H1 (cell line): ENCODE data around the gene GPS1. TPM values are rescaled to one million over a fixed set of nuclear protein-coding genes. Genes with fewer than 3 reads are reported as not detected.

Experiments
- SUZ12 ChIP-seq: fragments of 200-600 bp; sonication (generic); IDR thresholded peaks from 2 replicates; pipeline ENCODE4 v1.6.1; 2012; ENCODE audit warnings: mild to moderate bottlenecking, inconsistent platforms, low read length, moderate library complexity, mixed read lengths
- polyA plus RNA-seq, 7 experiments: library from polyadenylated mRNA; depleted of rRNA in 3 of 7; stranded (reverse) in 5 of 7; unstranded in 2 of 7; fragments of >200 nt in 5 of 7; fragments of 200-250 nt in 2 of 7; gene quantifications; 1 replicate in 5 of 7; 2 replicates in 1 of 7; 4 replicates in 1 of 7; pipeline versions ENCODE4 v1.2.1 to v1.2.3, GENCODE V29; 2011 to 2013; ENCODE audit warnings: missing spikeins in 2 of 7, mixed read lengths in 2 of 7
- total RNA-seq: library from RNA; stranded (reverse); fragmentation: NEBNext Ultra II Directional; extraction: Animal tissue kit (Norgen Biotek cat#: 25700); gene quantifications from 2 replicates; pipeline ENCODE4 v1.2.1, GENCODE V29; 2021

GPS1 gene
- total and polyA plus RNA-seq, 2 of the 8 experiments (the other 6 are each of a cell fraction or from before 2014, with no cell fraction given): 153 to 277 TPM

- no peak for TF ChIP-seq SUZ12
Observed at GRCh38 chr17:82092628-82092994, 40.9 kb downstream of the GPS1 start (continued).
